Trophoblast cell (in vitro differentiated cells and primary cell): ENCODE data around the gene TMEM237.

Experiments used
- DNase-seq, 2 donors: peaks; one replicate each; pipeline ENCODE4 v3.0.0-alpha.2; 2016
- H2AFZ ChIP-seq: 2 replicates; pipeline ENCODE4 v1.6.1; 2013; ENCODE audit warnings: low read length, moderate library complexity, mild to moderate bottlenecking; ENCODE audit not compliant: insufficient read depth, poor library complexity
- H2AK5ac ChIP-seq: 2 replicates; pipeline ENCODE4 v1.6.1; 2013; ENCODE audit warnings: mild to moderate bottlenecking, low read length
- H2BK120ac ChIP-seq: 2 replicates; pipeline ENCODE4 v1.6.1; 2013; ENCODE audit warnings: low read length, mild to moderate bottlenecking, moderate library complexity; ENCODE audit not compliant: insufficient read depth, poor library complexity
- H2BK12ac ChIP-seq: 2 replicates; pipeline ENCODE4 v1.6.1; 2013; ENCODE audit warnings: mild to moderate bottlenecking, low read length, moderate library complexity
- H2BK5ac ChIP-seq: 2 replicates; pipeline ENCODE4 v1.6.1; 2013; ENCODE audit warnings: low read length, low read depth, moderate library complexity, mild to moderate bottlenecking; ENCODE audit not compliant: poor library complexity
- H3K14ac ChIP-seq: 2 replicates; pipeline ENCODE4 v1.6.1; 2013; ENCODE audit warnings: mild to moderate bottlenecking, low read length
- H3K18ac ChIP-seq: 2 replicates; pipeline ENCODE4 v1.6.1; 2013; ENCODE audit warnings: mild to moderate bottlenecking, low read length
- H3K23ac ChIP-seq: 2 replicates; pipeline ENCODE4 v1.6.1; 2013; ENCODE audit warnings: low read length
- H3K27ac ChIP-seq: 2 replicates; pipeline ENCODE4 v1.5.1; 2013; ENCODE audit warnings: low read depth, mild to moderate bottlenecking, inconsistent platforms, low read length, moderate library complexity
- H3K27me3 ChIP-seq: 2 replicates; pipeline ENCODE4 v1.6.1; 2013; ENCODE audit warnings: inconsistent platforms, mild to moderate bottlenecking, low read length, moderate library complexity; ENCODE audit not compliant: insufficient read depth
- H3K36me3 ChIP-seq, 2 experiments: 1 replicate in 1 of 2; 2 replicates in 1 of 2; pipeline ENCODE4 v1.6.1; 2013; ENCODE audit warnings: low read length in 2 of 2, mild to moderate bottlenecking in 2 of 2, moderate library complexity in 1 of 2; ENCODE audit not compliant: insufficient read depth in 2 of 2, control insufficient read depth in 1 of 2
- H3K4ac ChIP-seq: 2 replicates; pipeline ENCODE4 v1.6.1; 2013; ENCODE audit warnings: low read depth, mild to moderate bottlenecking, low read length, moderate library complexity
- H3K4me1 ChIP-seq, 2 experiments: 1 replicate in 1 of 2; 2 replicates in 1 of 2; pipeline ENCODE4 v1.6.1; 2013; ENCODE audit warnings: low read length in 2 of 2, mild to moderate bottlenecking in 2 of 2, moderate library complexity in 1 of 2; ENCODE audit not compliant: insufficient read depth in 2 of 2, control insufficient read depth in 1 of 2
- H3K4me2 ChIP-seq: 2 replicates; pipeline ENCODE4 v1.6.1; 2013; ENCODE audit warnings: inconsistent platforms, mild to moderate bottlenecking, low read length, moderate library complexity
- H3K4me3 ChIP-seq: 2 replicates; pipeline ENCODE4 v1.5.1; 2013; ENCODE audit warnings: mild to moderate bottlenecking, low read depth, low read length, inconsistent platforms
- H3K79me1 ChIP-seq: one replicate; pipeline ENCODE4 v1.6.1; 2013; ENCODE audit warnings: low read length
- H3K79me2 ChIP-seq: 2 replicates; pipeline ENCODE4 v1.6.1; 2013; ENCODE audit warnings: low read length, mild to moderate bottlenecking; ENCODE audit not compliant: control insufficient read depth, insufficient read depth, poor library complexity
- H3K9ac ChIP-seq: 2 replicates; pipeline ENCODE4 v1.6.1; 2013; ENCODE audit warnings: mild to moderate bottlenecking, low read length
- H3K9me3 ChIP-seq: 2 replicates; pipeline ENCODE4 v1.6.1; 2013; ENCODE audit warnings: low read depth, mild to moderate bottlenecking, control low read depth, inconsistent platforms, low read length; ENCODE audit not compliant: insufficient read depth
- H4K12ac ChIP-seq: 2 replicates; pipeline ENCODE4 v1.6.1; 2013; ENCODE audit warnings: low read depth, mild to moderate bottlenecking, low read length, moderate library complexity
- H4K8ac ChIP-seq: 2 replicates; pipeline ENCODE4 v1.6.1; 2013; ENCODE audit warnings: low read depth, mild to moderate bottlenecking, low read length, moderate library complexity
- H4K91ac ChIP-seq: one replicate; pipeline ENCODE4 v1.6.1; 2013; ENCODE audit warnings: low read depth, mild to moderate bottlenecking, low read length, moderate library complexity
- WGBS: extraction: QIAGEN DNeasy Blood & Tissue Kit; methylation state at CpG from one replicate; pipeline ENCODE4 v1.1.7; 2013; ENCODE audit warnings: missing lambda C conversion rate; ENCODE audit not compliant: insufficient read length, insufficient coverage; ENCODE audit errors: extremely low coverage; 5-methylcytosine and 5-hydroxymethylcytosine counted together

TMEM237 gene

DNA sequence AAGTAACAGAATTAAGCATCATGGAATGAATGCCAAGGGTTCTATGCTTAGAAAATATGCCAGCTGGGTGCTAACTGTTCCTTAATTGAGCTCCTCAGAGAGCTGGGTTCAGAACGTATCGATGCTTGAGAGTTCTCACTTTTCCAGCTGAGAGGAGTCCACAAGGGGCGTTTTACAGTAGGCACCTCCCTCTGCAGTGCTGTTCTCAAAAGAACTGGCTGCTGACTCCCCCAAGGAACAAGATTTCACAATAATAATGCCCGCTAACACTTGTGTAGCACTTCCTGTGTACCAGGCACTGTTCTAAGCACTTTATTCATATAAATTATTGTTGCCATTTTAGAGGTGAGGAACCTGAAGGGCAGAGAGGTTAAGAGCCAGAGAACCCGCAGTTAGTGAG lies 18.1 kb upstream of the TMEM237 start:
- H2AFZ ChIP-seq: no peak overlapping the region

DNA sequence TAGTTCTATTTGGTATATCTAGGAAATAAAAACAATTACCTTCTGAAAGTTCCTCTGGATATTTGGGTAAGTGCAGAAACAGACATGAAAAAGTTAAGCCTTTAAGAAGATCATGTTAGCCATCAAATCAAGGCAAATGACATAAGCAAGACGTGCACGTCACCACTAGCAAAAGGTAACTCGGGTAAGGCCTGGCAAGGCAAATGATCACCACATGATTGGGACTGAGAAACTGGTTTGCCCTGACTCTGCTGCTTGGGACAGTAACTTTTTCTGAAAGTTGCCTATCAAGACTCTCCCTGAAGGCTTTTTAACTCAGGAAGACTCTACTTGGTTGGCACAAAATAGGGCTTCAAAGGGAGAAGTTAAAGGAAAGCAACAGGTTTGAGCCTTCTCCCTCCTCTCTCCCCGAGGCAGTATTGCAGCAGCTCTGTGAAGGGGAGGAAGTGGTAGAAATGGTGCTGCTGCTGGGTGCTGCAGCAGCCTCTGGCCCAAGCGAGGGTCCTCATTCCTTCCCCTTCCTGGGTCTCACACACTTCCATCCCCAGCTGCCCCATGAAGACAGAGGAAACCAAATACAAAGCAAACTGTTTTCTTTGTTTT lies 17.1 kb upstream of the TMEM237 start:
- no peak overlapping the region for H4K12ac ChIP-seq
- H3K4ac ChIP-seq: no peak overlapping the region
- H3K4me3 ChIP-seq: no peak overlapping the region
- no peak overlapping the region for H4K8ac ChIP-seq
- no peak overlapping the region for H3K4me2 ChIP-seq
- peaks cover 4 to 6% of the 10 kb centered on the region in 2 experiments for H3K4me1 ChIP-seq
- H3K79me1 ChIP-seq: no peaks in the 10 kb centered on the region
- H2AK5ac ChIP-seq: no peak overlapping the region
- no peak overlapping the region for H4K91ac ChIP-seq
- no peak overlapping the region for H3K18ac ChIP-seq
- no CpG with 5 or more reads among the region's 5 CpGs for WGBS
- no peaks in the 10 kb centered on the region for H3K79me2 ChIP-seq
- H3K27ac ChIP-seq: no peak overlapping the region
- H3K23ac ChIP-seq: no peak overlapping the region
- no peak overlapping the region for H3K9ac ChIP-seq
- H2BK5ac ChIP-seq: no peak overlapping the region
- H2AFZ ChIP-seq: no peak overlapping the region
- no peaks in the 10 kb centered on the region for H3K9me3 ChIP-seq
- H3K27me3 ChIP-seq: no peaks in the 10 kb centered on the region
- H3K36me3 ChIP-seq: no peaks in the 10 kb centered on the region
- DNase-seq: no peak
- no peak overlapping the region for H3K14ac ChIP-seq
- no peak overlapping the region for H2BK120ac ChIP-seq
- H2BK12ac ChIP-seq: no peak overlapping the region

More for the DNA sequence above, 18.1 kb upstream of the TMEM237 start:
- H4K91ac ChIP-seq: no peak overlapping the region
- no peaks in the 10 kb centered on the region for H3K79me1 ChIP-seq
- H3K79me2 ChIP-seq: no peaks in the 10 kb centered on the region
- no peak overlapping the region for H4K12ac ChIP-seq
- H3K4ac ChIP-seq: no peak overlapping the region
- H3K27ac ChIP-seq: no peak overlapping the region
- WGBS: no CpG with 5 or more reads among the region's 5 CpGs
- H3K4me2 ChIP-seq: no peak overlapping the region
- H3K14ac ChIP-seq: no peak overlapping the region
- H3K4me3 ChIP-seq: no peak overlapping the region
- H3K9ac ChIP-seq: no peak overlapping the region
- no peak overlapping the region for H2BK12ac ChIP-seq
- DNase-seq: no peak
- H2BK5ac ChIP-seq: no peak overlapping the region
- H2AK5ac ChIP-seq: no peak overlapping the region
- H3K23ac ChIP-seq: no peak overlapping the region
- H3K18ac ChIP-seq: no peak overlapping the region
- H3K36me3 ChIP-seq: no peaks in the 10 kb centered on the region
- H2BK120ac ChIP-seq: no peak overlapping the region
- no peaks in the 10 kb centered on the region for H3K9me3 ChIP-seq
- no peaks in the 10 kb centered on the region for H3K27me3 ChIP-seq
- no peak overlapping the region for H4K8ac ChIP-seq
- peaks cover 2 to 4% of the 10 kb centered on the region in 2 experiments for H3K4me1 ChIP-seq

DNA sequence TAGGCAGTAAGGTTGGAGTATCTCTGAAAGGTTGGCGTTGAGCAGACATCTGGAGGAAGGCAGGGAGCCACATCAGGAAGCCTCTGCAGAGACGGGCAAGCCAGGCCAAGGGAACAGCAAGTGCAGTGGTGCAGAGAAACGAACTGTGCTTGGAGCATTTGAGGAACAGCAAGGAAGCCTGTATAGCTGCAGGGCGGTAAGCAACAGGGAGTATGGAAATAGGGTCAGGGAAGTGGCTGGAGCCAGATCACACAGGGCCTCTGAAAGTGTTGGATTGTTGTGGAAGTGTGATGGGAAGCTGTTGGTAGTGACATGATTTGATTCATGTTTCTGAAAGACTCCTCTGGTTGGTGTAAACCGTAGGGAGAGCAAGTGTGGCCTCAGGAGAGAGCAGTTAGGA lies 13.4 kb upstream of the TMEM237 start:
- no peak overlapping the region for H2BK120ac ChIP-seq
- H2BK5ac ChIP-seq: no peak overlapping the region
- H4K8ac ChIP-seq: no peak overlapping the region
- H3K27ac ChIP-seq: no peak overlapping the region
- no peak overlapping the region for H2AK5ac ChIP-seq
- H2BK12ac ChIP-seq: no peak overlapping the region
- no peaks in the 10 kb centered on the region for H3K79me2 ChIP-seq
- H3K18ac ChIP-seq: no peak overlapping the region
- H3K4me2 ChIP-seq: no peak overlapping the region
- no peaks in the 10 kb centered on the region for H3K79me1 ChIP-seq
- H2AFZ ChIP-seq: no peak overlapping the region
- no peaks in the 10 kb centered on the region for H3K27me3 ChIP-seq
- H3K36me3 ChIP-seq: no peaks in the 10 kb centered on the region
- no peak overlapping the region for H4K91ac ChIP-seq
- H3K4ac ChIP-seq: no peak overlapping the region
- no CpG with 5 or more reads among the region's 5 CpGs for WGBS
- H3K14ac ChIP-seq: no peak overlapping the region
- H3K4me1 ChIP-seq: peaks cover 10 to 12% of the 10 kb centered on the region in 2 experiments
- no peak overlapping the region for H4K12ac ChIP-seq
- no peak overlapping the region for H3K23ac ChIP-seq
- H3K9me3 ChIP-seq: no peaks in the 10 kb centered on the region
- no peak overlapping the region for H3K9ac ChIP-seq
- no peak for DNase-seq
- no peak overlapping the region for H3K4me3 ChIP-seq

DNA sequence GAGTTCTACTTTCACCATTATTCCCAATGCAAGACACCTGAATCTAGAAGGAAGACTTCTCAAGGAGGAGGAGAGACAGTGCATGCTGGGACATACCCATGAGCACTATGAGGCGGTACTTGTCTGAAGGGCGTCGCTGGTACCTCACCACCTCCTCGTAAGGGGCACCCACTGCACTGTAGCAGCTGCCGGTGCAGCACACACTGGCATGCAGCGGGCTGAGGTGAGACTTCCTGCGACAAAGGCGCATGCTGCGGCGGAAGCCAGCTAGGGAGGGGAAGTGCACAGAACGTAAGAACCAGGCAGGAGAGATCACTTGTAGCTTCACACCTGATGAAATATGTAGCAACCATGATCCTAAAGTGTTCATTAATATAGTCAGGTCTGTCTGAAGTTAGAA lies 12.8 kb upstream of the TMEM237 start:
- Histone ChIP-seq H2AFZ (no peak overlapping the region), H3K79me2 (no peaks in the 10 kb centered on the region), H2BK12ac (no peak overlapping the region), H3K14ac (no peak overlapping the region), H3K27ac (no peak overlapping the region), H4K12ac (no peak overlapping the region), H3K4me2 (no peak overlapping the region), H3K23ac (no peak overlapping the region), H3K18ac (no peak overlapping the region), H3K4me1 (peaks cover 10 to 12% of the 10 kb centered on the region in 2 experiments), H3K27me3 (no peaks in the 10 kb centered on the region), H4K91ac (no peak overlapping the region), H2AK5ac (no peak overlapping the region), H3K4ac (no peak overlapping the region), H3K9me3 (no peaks in the 10 kb centered on the region), H3K9ac (no peak overlapping the region), H2BK5ac (no peak overlapping the region), H2BK120ac (no peak overlapping the region), H3K79me1 (no peaks in the 10 kb centered on the region), H4K8ac (no peak overlapping the region), H3K36me3 (no peaks in the 10 kb centered on the region), H3K4me3 (no peak overlapping the region)
- DNase-seq: no peak
- WGBS: no CpG with 5 or more reads among the region's 11 CpGs
